Stimulated activated CD4-positive, alpha-beta T cell treated with anti-CD3 and anti-CD28 coated beads, Interleukin-2, amount 100 ng/mL, for 4 hours (primary cell): ENCODE measurements around the gene WDR55.
"Not testable (repeated sequence)": the region's sequence is repeated elsewhere in the genome, so short reads cannot be mapped to it uniquely, and the experiment has no call there.

Experiments used
- DNase-seq: peaks from one replicate; pipeline ENCODE4 v3.0.0-alpha.2; 2020; ENCODE audit warnings: low read depth

WDR55 gene

GRCh38 chr5:140711794-140712193 is 47.1 kb downstream of the WDR55 start:
- DNase-seq = no peak

GRCh38 chr5:140713562-140714094 is 48.9 kb downstream of the WDR55 start:
- DNase-seq = no peak

GRCh38 chr5:140716238-140716637 is 51.5 kb downstream of the WDR55 start:
- DNase-seq = not testable (repeated sequence)

GRCh38 chr5:140718266-140718592 is 53.5 kb downstream of the WDR55 start:
- DNase-seq = no peak

- not testable (repeated sequence) for DNase-seq
Observed at GRCh38 chr5:140720738-140721137, 56.0 kb downstream of the WDR55 start.

- DNase-seq = not testable (repeated sequence)
Observed at GRCh38 chr5:140721395-140721794, 56.7 kb downstream of the WDR55 start.
